PC-9 (cell line): ENCODE data around the gene NUP210.

ENCODE experiments used
- CTCF ChIP-seq: fragments of 200-600 bp; sonication (generic); conservative IDR thresholded peaks from 2 replicates; pipeline ENCODE4 v1.6.1; 2017; ENCODE audit warnings: mixed run types, antibody characterized with exemption, mild to moderate bottlenecking, moderate library complexity
- EZH2 ChIP-seq: fragments of 200-600 bp; sonication (generic); IDR thresholded peaks from 2 replicates; pipeline ENCODE4 v1.8.0; 2017; ENCODE audit warnings: antibody characterized with exemption, low read depth

- TF ChIP-seq CTCF: no peak
- no peak for TF ChIP-seq EZH2
These were observed 119.4 kb downstream of the NUP210 start for GRCh38 chr3:13300546-13301285.
